ENCODE data around the gene PKP4.

GRCh38 chr2:158499383-158499782 lies 42.6 kb downstream of the PKP4 start:
- TF ChIP-seq CTCF (conservative IDR thresholded peaks at IDR 0.05; ENCODE audit: low read depth, low read length) (no peak), EZH2 (IDR thresholded peaks at IDR 0.05; ENCODE audit: borderline replicate concordance, low read depth, low read length, poor library complexity, severe bottlenecking) (no peak)

Measured in A673 (cell line).